GM19438 (cell line): ENCODE results near the gene MTHFR.

Source experiments
- ATAC-seq: cut with Tn5 transposase; IDR thresholded peaks from one replicate; pipeline ENCODE4 v1.9.1; 2021; ENCODE audit warnings: low read depth; ENCODE audit not compliant: unreplicated experiment

MTHFR gene

DNA sequence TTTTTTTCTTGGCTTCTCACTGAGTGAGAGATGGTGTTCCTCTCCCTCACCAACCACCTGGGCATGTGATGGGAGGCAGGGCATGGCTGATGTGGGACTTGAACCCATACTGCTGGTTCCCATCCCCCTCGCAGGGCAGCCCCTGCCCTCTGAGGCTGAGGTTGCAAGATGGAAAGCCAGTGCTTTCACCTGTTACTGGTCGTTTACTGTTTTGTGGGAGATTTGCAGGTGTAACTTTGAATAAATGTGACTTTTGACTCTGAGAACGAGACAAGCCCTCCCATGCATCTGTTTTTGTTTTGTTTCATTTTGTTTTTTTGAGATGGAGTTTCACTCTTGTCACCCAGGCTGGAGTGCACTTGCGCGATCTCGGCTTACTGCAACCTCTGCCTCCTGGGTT is 22.2 kb downstream of the MTHFR start:
- ATAC-seq: no peak

- ATAC-seq: no peak
These were observed 23.5 kb downstream of the MTHFR start for GRCh38 chr1:11782127-11782708.

DNA sequence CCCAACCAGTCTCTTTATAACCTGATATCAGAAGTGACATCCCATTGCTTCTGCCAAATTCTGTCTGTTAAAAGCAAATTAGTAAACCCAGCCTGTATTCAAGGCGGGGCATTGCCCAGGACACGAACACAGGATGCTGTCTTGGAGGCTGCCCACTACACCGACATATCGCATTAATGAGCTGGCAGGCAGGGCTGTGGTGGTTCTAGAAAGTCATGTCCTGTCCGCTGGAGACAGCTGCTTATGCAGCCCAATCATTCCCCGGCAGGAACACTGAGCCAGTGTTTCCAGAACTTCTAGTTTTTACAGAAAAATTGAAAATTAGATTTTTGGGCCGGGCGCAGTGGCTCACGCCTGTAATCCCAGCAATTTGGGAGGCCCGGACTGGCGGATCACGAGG is 24.5 kb downstream of the MTHFR start:
- ATAC-seq: no peak

- ATAC-seq: no peak
These were observed 25.2 kb downstream of the MTHFR start for GRCh38 chr1:11780380-11781147.

DNA sequence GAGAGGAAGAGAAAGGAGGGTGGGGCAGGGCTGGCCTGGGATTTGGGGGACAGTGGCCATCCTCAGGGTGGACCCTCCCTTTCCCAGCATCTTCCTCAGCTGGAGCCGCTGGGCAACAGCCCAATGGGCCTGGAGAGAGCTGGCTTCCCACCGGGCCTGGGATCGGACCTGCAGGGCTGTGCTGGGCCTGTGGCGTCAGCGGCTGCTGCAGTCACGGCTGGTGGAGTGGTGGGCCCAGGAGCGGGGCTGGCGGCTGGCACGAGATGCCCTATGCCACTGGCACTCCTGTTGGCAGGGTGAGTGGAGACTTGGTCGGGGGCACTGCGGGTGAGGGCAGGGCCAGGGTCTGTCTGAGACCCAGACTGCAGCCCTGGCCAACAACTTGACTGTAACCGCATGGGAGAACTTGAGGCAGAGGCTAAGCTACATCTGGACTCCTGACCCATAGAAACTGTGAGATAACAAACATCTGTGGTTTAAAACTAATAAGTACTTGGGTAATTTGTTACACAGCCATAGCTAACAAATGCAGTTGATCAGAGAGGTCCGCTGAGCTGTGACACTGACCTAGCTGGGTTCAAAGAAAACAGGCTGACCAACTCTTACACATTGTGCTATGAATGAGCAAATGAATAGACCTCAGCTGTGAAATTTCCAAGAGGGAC is 25.9 kb downstream of the MTHFR start:
- ATAC-seq: no peak

DNA sequence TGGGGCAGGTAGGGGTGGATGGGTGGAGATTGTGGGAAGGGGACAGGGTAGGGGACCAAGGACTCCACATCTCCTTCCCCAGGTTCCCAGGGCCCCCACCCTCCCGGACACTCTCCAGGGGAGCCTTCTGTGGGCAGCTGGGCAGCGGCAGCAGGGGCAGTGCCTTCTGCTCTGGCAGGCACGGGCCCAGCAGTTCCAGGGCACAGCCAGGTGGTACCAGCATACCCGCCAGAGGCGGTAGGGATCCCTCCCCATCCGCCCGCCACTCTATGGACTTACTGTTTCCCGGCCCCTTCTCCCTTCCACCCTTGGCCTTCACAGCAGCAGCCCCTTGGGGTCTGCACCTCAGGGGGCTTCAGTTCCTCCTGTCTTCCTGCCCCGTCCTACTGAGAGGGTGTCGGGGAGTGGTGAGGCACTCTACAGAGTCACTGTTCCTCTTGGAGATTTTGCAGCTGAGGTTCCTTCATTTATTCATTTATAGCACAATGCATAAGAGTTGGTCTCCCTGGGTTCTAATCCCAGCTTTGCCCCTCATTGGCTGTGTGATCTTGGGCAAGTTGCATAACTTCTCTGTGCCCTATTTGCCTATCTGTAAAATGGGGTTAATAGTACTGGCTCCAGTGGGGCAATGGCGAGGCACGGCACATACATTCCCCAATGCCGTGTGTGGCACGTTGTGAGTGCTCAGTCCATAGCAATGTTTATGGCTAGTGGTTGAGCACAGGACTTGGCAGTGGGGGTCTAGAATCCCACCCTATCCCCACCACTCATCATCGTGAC is 26.7 kb downstream of the MTHFR start:
- ATAC-seq: no peak

DNA sequence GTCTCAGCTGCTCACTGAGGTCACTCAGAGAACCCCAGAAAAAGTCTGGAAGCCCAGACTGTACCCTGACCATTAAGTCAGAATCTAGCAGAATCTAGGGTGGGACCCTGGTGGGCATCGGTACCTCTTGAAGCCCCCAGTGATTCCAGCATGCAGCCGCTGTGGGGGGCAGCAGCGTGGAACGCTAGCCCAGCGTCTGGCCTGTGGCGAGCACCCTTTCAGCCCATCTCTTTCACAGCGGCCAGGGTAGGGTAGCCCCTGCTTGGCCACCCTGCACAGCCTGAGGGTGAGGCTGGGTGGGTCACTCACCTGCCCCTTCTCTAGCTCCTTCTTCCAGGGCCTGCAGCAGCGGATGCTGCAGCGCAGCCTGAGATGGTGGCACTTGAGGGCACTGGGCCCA is 27.4 kb downstream of the MTHFR start:
- ATAC-seq: no peak

DNA sequence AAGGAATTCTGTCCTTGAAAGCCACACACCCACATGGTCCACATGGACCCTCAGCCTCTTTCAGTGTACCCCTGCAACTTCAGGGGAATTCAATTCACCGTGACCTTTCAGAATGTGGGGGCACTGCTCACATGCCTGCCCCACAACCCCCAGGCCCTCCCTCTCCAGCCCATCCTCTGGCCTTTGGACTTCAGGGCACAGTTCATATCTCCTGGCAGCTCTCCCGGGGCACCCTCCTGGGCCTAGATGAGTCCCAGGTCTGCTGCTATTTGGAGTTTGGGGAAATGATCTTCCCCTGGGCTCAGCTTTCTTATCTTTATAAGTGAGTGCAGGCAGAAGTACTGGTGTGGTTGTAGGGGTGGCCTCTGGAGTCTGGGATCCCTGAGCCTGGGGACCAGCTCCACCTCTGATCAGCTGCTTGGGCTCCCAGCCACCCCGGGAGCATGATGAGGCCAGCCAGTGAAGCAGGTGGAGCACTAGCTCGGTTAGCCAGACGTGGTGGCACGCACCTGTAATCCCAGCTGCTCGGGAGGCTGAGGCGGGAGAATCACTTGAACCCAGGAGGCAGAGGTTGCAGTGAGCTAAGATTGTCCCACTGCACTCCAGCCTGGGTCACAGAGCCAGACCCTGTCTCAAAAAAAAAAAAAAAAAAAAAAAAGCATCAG is 28.0 kb downstream of the MTHFR start:
- ATAC-seq: no peak

- ATAC-seq: no peak
These were observed 31.0 kb downstream of the MTHFR start for GRCh38 chr1:11774753-11775152.

GRCh38 chr1:11772458-11772857 is 33.3 kb downstream of the MTHFR start:
- ATAC-seq: no peak

DNA sequence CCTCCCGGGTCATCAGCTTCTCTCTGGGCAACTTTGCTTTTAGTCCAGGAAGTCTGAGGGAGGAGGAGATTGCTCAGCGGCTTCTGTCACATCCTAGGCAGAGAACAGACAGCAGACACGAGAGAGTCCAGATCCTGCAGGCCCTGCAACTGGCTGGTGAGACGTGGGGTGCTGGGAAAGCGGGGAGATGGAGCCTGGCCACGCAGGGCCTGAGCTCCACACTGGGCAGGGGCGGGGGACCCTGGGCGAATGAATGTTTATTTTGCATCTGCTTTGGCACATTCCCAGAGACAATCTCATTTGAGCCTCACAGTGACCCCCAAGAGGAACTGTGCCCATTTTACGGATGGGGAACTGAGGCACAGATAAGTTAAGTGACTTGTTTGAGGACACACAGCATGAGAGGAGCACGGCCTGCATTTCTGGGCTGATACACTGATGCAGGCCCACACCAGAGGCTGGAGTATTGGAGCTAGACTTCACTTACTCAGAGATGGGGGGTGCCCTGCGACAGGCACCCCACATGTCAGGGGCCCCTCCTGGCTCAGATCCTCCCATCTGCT is 34.2 kb downstream of the MTHFR start:
- ATAC-seq: no peak

GRCh38 chr1:11770011-11770410 is 35.8 kb downstream of the MTHFR start:
- ATAC-seq: no peak

- ATAC-seq: no peak
These were observed 36.5 kb downstream of the MTHFR start for GRCh38 chr1:11769274-11769673.

GRCh38 chr1:11768821-11769220 is 36.9 kb downstream of the MTHFR start:
- ATAC-seq: no peak

- no peak for ATAC-seq
These were observed 37.7 kb downstream of the MTHFR start for GRCh38 chr1:11767922-11768704.

DNA sequence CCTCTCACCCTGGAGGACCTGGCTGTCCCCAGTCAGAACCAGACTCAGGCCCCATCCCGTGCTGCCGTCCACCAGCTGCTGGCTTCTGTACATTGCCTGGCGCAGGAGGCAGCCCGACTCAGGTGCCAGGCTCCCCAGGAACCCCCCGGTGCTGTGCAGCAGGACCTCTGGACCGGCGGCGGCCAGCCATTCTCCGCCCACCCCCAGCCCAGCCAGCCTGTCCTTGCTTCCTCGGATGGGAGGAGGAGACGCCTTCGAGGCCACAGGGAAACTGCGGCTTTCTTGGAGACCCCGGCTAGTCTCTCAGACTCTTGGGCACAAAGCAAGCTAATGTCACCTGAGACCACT is 39.4 kb downstream of the MTHFR start:
- ATAC-seq: no peak

- ATAC-seq: no peak
These were observed 39.9 kb downstream of the MTHFR start for GRCh38 chr1:11765661-11766428.

DNA sequence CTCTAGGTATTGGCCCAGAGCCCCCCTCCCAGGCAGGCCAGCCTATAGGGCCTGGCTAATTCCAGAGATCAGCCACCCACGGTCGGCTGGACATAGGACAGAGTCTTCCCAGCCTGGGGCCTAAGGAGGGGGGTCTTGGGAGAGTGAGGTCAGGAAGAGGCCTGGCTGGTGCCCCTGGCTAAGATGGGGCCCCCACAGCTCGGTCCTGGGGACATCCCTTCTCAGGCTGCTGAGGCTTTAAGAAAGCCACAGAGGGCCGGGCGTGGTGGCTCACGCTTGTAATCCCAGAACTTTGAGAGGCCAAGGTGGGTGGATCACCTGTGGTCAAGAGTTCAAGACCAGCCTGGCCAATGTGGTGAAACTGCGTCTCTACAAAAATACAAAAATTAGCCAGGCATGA is 41.2 kb downstream of the MTHFR start:
- ATAC-seq: no peak

GRCh38 chr1:11764115-11764514 is 41.6 kb downstream of the MTHFR start:
- ATAC-seq: no peak
